Neural cell (in vitro differentiated cells): ENCODE data around the gene EIF2B5. TPM values are rescaled to one million over a fixed set of nuclear protein-coding genes. Genes with fewer than 3 reads are reported as not detected.
"Not testable (repeated sequence)": the region's sequence is repeated elsewhere in the genome, so short reads cannot be mapped to it uniquely, and the experiment has no call there.

ENCODE experiments used
- H2AFZ ChIP-seq: fragments of 200-600, 300-800 bp; sonication (generic), shearing (Covaris generic); 2 replicates; pipeline ENCODE4 v1.6.0; 2014; ENCODE audit warnings: low read depth, mild to moderate bottlenecking, antibody characterized with exemption, low read length, moderate library complexity
- H3F3A ChIP-seq: fragments of 200-600 bp; shearing (Covaris generic); 2 replicates; pipeline ENCODE4 v1.6.1; 2016; ENCODE audit warnings: mild to moderate bottlenecking, moderate library complexity, mixed read lengths, antibody characterized with exemption, low read length; ENCODE audit not compliant: insufficient read depth, poor library complexity, severe bottlenecking
- H3K27ac ChIP-seq: fragments of 200-600, 300-800 bp; sonication (generic), shearing (Covaris generic); 2 replicates; pipeline ENCODE4 v1.5.1; 2014; ENCODE audit warnings: mild to moderate bottlenecking, low read length, moderate library complexity
- H3K27me3 ChIP-seq: fragments of 300-800, 200-600 bp; sonication (generic), shearing (Covaris generic); 2 replicates; pipeline ENCODE4 v1.6.0; 2014; ENCODE audit warnings: mild to moderate bottlenecking, low read depth, low read length, moderate library complexity; ENCODE audit not compliant: insufficient read depth
- H3K36me3 ChIP-seq: fragments of 300-800, 200-600 bp; sonication (generic), shearing (Covaris generic); 2 replicates; pipeline ENCODE4 v1.5.1; 2014; ENCODE audit warnings: mild to moderate bottlenecking, antibody characterized with exemption, low read length, moderate library complexity; ENCODE audit not compliant: insufficient read depth
- H3K4me2 ChIP-seq: fragments of 300-800, 200-600 bp; sonication (generic), shearing (Covaris generic); 2 replicates; pipeline ENCODE4 v1.6.0; 2014; ENCODE audit warnings: mild to moderate bottlenecking, low read length
- H3K4me3 ChIP-seq: fragments of 300-800, 200-600 bp; sonication (generic), shearing (Covaris generic); 2 replicates; pipeline ENCODE4 v1.5.1; 2014; ENCODE audit warnings: mild to moderate bottlenecking, low read length, moderate library complexity
- H3K79me2 ChIP-seq: fragments of 200-600 bp; shearing (Covaris generic); replicated peaks from 2 replicates; pipeline ENCODE4 v1.6.0; 2014; ENCODE audit warnings: mild to moderate bottlenecking, low read length, moderate library complexity; ENCODE audit not compliant: insufficient read depth
- H3K9ac ChIP-seq: fragments of 300-800, 200-600 bp; sonication (generic), shearing (Covaris generic); 2 replicates; pipeline ENCODE4 v1.6.1; 2016; ENCODE audit warnings: mild to moderate bottlenecking, low read length, mixed read lengths
- H3K9me2 ChIP-seq: fragments of 200-600 bp; shearing (Covaris generic); 2 replicates; pipeline ENCODE4 v1.6.1; 2016; ENCODE audit warnings: mild to moderate bottlenecking, low read length, mixed read lengths; ENCODE audit not compliant: insufficient read depth
- H3K9me3 ChIP-seq: fragments of 200-600, 300-800 bp; sonication (generic), shearing (Covaris generic); 2 replicates; pipeline ENCODE4 v1.6.1; 2016; ENCODE audit warnings: mild to moderate bottlenecking, mixed run types, low read length, moderate library complexity, mixed read lengths
- H4K20me1 ChIP-seq: fragments of 200-600 bp; shearing (Covaris generic); 2 replicates; pipeline ENCODE4 v1.6.1; 2016; ENCODE audit warnings: mild to moderate bottlenecking, mixed run types; ENCODE audit not compliant: insufficient read depth
- CTCF ChIP-seq: fragments of 450-650 bp; IDR thresholded peaks from 2 replicates; pipeline ENCODE4 v1.5.1; 2014; ENCODE audit warnings: antibody characterized with exemption, mild to moderate bottlenecking, moderate library complexity; ENCODE audit not compliant: poor library complexity, severe bottlenecking
- EP300 ChIP-seq: fragments of 450-650 bp; conservative IDR thresholded peaks from 2 replicates; pipeline ENCODE4 v1.6.1; 2014; ENCODE audit warnings: antibody characterized with exemption, mild to moderate bottlenecking, moderate library complexity; ENCODE audit not compliant: poor library complexity, severe bottlenecking
- EZH2 ChIP-seq: fragments of 200-600, 300-800 bp; shearing (Covaris generic), sonication (generic); IDR thresholded peaks from 2 replicates; pipeline ENCODE4 v1.6.1; 2014; ENCODE audit warnings: antibody characterized with exemption, low read length, borderline replicate concordance, mild to moderate bottlenecking; ENCODE audit not compliant: insufficient read depth, poor library complexity, severe bottlenecking
- MXI1 ChIP-seq: fragments of 450-650 bp; conservative IDR thresholded peaks from 2 replicates; pipeline ENCODE4 v1.6.1; 2014; ENCODE audit warnings: antibody characterized with exemption, mild to moderate bottlenecking; ENCODE audit not compliant: poor library complexity, severe bottlenecking
- POLR2AphosphoS5 ChIP-seq: IDR thresholded peaks from 2 replicates; pipeline ENCODE4 v1.6.1; 2012
- RAD21 ChIP-seq: fragments of 450-650 bp; conservative IDR thresholded peaks from 2 replicates; pipeline ENCODE4 v1.6.1; 2014; ENCODE audit warnings: antibody characterized with exemption, mild to moderate bottlenecking, moderate library complexity
- REST ChIP-seq: IDR thresholded peaks from 2 replicates; pipeline ENCODE4 v1.6.1; 2012; ENCODE audit warnings: borderline replicate concordance
- SMC3 ChIP-seq: fragments of 450-650 bp; conservative IDR thresholded peaks from 2 replicates; pipeline ENCODE4 v1.6.1; 2014; ENCODE audit warnings: antibody characterized with exemption, mild to moderate bottlenecking, moderate library complexity; ENCODE audit not compliant: poor library complexity
- TAF1 ChIP-seq: IDR thresholded peaks from 2 replicates; pipeline ENCODE4 v1.6.1; 2012; ENCODE audit warnings: low read depth
- polyA plus RNA-seq: library from polyadenylated mRNA; depleted of rRNA; stranded (reverse); fragments of >200 nt; gene quantifications from 2 replicates; pipeline ENCODE4 v1.2.3, GENCODE V29; 2014

Gene EIF2B5
- polyA plus RNA-seq, 1 donor from 2014 or later, result 112 TPM

- Histone ChIP-seq H3K9ac (no peak overlapping the region), H3K27ac (no peak overlapping the region), H3F3A (no peaks in the 10 kb centered on the region), H2AFZ (no peak overlapping the region), H3K79me2 (peaks cover under 1% of the 10 kb centered on the region), H3K9me3 (no peaks in the 10 kb centered on the region), H3K9me2 (no peaks in the 10 kb centered on the region), H4K20me1 (no peaks in the 10 kb centered on the region), H3K36me3 (no peaks in the 10 kb centered on the region), H3K4me2 (no peak overlapping the region), H3K27me3 (no peaks in the 10 kb centered on the region), H3K4me3 (no peak overlapping the region)
- TF ChIP-seq TAF1, result no peak
- TF ChIP-seq EP300, result no peak
- no peak for TF ChIP-seq RAD21
- no peak for TF ChIP-seq EZH2
- no peak for TF ChIP-seq REST
- no peak for TF ChIP-seq MXI1
- TF ChIP-seq POLR2AphosphoS5, result no peak
- no peak for TF ChIP-seq SMC3
- TF ChIP-seq CTCF, result no peak
Measured at GRCh38 chr3:184149123-184149522, 14.0 kb downstream of the EIF2B5 start.

GRCh38 chr3:184149770-184150169 is 14.6 kb downstream of the EIF2B5 start:
- H3K27me3 ChIP-seq, H3K4me2 ChIP-seq, H3K9ac ChIP-seq: not testable (repeated sequence)

More at GRCh38 chr3:184149770-184150169, 14.6 kb downstream of the EIF2B5 start:
- H2AFZ ChIP-seq, H3K9me2 ChIP-seq, H3K9me3 ChIP-seq, H3K27ac ChIP-seq, H3K79me2 ChIP-seq, H3K4me3 ChIP-seq, H3K36me3 ChIP-seq, H3F3A ChIP-seq, H4K20me1 ChIP-seq: not testable (repeated sequence)
